ENCODE measurements around the gene PCNX2.

Gene PCNX2

DNA sequence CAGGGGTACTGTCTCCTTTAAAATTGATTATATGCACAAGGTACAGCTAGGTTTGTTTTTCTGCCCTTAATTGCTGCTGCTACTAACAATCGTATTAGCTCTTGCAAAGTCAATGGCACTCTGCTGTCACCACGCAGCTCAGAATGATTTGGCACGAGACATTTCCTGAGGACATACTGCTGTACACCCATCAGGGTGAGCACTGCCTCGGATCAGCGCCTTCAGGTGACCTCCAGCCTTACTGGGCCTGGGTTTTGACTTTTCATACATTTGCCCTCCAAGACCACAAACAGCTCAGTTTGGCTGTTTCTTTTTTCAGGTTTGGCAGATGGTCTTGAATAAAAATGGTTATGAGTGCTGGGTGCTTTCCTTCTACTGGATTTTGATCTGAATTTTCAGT, 234.3 kb downstream of the PCNX2 start:
- no peak for DNase-seq (ENCODE audit: low spot score)

DNA sequence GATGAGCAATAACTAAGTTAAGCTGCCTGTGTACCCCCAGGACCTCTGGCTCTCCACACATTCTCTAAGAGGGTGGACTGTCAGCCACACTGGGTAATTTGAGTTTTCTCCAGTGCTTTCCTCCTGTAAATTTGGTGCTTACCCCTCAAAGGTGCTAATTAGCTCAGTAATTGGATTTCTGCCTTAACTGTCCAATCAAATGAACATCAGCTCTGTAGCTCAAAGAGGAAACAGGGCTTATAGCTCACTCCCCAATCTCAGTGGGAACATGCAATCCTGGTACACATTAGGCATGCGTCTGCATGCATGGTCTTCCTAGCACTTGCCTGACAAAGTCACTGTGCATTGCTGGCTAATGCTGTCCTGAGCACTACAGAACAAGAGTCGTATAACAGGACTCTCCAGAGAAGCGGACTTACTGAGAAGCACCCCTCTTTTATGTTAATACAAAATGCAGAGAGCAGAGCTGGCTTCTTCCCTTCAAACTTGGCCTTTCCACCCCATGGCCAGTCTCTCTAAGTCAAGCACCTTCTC, 235.0 kb downstream of the PCNX2 start:
- DNase-seq (ENCODE audit: low spot score) = no peak

DNA sequence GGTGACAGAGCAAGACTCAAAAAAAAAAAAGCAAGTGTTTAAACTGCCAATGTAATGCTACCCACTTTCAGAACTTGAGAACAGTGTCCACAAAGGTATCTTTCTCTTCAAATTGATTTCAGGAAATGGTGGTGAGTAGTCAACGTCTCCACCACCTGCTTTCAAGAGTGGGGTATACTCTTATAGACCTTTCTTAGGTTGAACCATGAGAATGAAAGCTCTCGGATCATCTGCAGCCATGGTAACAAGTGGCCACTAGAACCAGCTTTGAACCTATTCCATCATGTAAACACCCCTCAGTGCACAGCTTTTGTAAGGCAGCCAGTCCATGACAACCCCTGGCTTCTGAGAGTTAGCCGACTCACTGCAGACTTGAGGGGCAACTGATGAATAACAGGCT, 237.7 kb downstream of the PCNX2 start:
- no peak for DNase-seq (ENCODE audit: low spot score)

DNA sequence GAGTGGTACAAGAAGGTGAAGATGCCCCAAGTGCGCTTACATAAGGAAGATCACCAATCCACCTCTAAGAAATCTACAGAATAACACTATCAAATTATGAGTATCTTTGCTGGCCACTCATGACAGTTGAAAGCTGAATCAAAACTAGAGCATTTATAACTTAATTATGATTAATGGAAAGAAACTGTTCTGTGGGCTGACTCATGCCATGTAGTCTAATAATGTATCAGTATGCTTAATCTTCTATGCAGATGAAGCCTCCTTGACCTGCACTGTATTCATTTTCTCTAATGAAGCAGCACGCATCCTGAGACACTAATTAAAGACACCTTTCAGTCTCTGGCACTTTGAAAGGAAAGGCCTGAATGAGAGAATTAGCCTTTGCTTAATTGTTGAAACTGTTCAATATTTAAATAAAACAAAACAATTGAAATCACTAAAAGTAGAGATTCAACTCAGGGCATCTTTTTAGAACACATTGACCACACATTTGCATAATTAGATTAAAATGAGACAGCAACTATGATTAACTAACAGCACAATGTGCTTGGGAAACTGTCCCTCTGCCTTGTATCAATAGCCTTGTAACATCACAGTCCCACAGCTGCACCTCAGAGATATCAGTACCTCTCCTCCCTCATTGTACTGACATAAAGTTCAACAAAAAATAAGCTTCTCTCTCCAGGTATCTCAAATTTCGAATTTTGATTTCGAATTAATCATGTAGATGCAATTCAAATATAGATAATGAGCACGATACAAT, 239.5 kb downstream of the PCNX2 start:
- no peak for DNase-seq (ENCODE audit: low spot score)

DNA sequence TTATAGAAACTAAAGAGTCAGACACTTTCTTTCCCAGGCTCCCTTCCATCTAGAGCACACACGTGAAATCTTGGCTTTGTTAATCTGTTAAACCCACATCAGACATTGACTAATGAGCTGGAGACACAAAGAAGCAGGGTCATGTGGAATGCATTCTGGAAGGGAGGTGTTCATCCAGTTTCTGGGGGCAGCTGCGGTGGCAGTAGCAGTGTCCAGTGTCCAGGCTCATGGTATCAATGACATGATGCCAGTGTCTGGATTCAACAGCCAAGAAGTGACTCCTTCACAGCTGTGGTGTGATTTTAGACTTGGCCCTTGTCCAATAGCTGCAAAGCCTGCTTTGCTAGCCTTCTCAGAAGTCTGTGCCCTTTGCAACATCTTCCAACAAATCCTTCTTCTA, 249.9 kb downstream of the PCNX2 start:
- no peak for DNase-seq (ENCODE audit: low spot score)

DNA sequence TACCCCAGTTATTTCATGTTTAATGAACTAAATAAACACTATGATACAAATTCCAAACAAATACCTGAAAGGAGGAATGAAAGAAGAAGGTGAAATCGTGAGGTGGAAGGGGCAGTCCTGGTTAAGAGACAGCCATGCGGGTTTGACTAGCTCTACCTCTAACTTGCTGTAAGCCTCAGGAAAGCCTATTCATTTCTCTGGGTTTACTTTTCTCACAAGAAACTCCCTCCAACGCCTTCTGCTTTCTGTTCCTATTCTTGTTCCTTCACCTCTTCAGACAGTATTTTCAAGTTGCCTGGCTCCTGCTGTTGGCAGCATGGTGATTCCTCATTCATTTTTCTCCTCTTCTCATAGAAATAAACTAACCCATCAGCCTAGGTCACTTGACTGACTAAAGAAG, 252.7 kb downstream of the PCNX2 start:
- no peak for DNase-seq (ENCODE audit: low spot score)

DNA sequence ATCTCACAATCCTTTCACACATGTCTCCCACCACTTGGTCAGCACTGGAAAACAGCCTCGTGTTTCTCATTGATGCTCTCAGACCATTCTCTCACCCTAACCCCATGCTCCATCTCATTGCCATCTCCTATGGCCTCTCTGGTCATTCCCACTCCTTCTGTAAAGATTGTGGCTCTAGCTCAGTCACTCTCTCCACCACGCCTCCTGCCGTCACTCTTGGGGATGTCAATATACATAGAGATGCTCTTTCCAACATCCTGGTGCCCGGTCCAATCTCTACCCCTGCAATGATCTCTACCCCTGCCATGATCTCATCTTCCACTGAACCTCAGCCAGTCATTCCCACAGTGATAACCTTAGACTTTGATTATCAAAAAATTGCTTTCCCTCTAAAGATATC, 255.0 kb downstream of the PCNX2 start:
- no peak for DNase-seq (ENCODE audit: low spot score)

DNA sequence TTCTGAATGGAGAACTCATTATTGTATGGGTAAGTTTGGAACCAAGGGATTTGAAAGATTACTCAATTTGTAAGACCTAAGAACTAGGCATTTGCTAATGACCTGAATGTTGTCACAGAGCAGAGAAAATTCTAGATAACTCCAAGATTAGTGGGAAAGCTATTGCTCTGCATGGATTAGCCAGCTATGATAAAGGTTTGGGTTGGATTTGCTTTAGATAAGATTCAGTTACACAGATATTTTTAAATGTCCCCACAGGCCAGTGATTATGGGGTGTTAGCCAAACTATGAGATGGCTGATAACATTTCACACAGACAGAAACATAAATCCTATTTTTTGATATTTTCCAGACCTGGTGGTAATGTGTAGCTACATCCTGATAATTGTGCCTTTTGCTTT, 256.9 kb downstream of the PCNX2 start:
- DNase-seq (ENCODE audit: low spot score) = no peak

DNA sequence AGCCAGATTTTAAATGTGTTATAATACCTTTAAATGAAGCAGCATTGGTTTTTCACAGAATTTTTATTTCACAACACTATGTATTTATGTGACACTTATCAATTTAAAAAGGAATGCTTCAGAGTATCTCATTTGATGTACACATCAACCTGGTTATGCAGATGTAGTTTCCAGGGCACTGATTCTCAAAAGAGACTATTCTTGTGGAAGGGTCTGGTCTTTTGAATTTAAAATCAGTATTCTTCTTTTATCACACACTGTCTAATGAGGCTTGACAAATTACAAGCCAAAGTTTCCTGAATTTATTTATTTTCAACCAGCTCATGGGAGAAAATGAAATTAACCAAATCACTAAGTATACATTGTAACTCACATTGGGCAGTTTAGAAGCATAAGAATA, 257.7 kb downstream of the PCNX2 start:
- DNase-seq (ENCODE audit: low spot score) = no peak

DNA sequence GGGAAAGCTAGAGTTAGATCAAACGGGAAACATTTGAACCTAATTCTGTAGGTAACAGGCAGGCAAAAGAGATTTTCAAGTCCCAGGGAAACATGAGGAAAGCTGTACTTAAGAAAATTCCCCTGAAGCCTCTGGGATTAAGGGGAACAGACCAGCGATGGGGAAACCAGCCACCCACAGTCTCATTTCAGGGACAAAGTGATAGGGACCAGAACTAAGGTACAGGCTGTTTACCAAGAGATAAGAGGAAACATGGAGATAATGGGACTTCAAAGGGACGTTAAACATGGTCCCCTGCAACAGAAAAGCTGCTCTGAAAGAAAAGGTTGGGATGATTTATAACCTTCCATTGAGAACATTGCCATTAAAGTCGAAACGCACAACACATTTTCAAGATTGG, 260.7 kb downstream of the PCNX2 start:
- no peak for DNase-seq (ENCODE audit: low spot score)

DNA sequence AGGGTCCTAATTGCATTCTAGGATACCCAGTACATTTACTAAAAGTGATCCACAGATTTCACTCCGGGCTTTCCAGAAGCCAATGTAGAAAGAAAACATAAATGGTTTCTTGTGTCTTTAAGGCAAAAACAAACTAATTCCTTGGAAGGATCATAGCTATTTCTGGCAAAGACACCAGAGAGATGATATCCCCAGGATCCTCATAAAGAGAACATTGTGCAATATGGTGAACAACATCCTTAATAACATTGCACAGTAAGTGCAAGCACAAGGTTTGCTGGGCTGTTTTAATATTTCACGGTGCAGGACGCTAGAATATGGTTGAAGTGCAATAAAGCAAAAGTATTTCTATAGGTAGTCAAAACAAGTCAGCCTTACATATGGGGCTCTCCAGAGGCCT, 262.2 kb downstream of the PCNX2 start:
- DNase-seq (ENCODE audit: low spot score) = no peak

DNA sequence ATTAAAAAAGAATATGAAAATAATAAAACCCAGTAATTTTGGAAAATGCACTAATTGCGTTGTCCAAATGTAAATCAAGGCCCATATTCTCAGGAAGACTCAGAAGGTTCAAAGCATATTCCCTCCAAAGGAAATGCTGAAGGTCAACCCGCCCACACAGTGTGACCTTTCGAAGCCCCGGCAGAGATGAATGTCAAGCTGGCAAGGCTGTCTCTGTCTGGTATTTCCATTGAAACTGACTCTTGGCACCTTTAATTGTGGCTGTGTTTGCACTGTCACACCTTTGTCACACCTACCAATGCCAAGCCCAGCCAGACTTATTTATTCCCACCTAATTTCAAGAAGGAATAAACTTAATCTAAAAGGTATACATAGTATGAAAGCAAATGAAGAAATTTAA, 262.6 kb downstream of the PCNX2 start:
- no peak for DNase-seq (ENCODE audit: low spot score)

DNA sequence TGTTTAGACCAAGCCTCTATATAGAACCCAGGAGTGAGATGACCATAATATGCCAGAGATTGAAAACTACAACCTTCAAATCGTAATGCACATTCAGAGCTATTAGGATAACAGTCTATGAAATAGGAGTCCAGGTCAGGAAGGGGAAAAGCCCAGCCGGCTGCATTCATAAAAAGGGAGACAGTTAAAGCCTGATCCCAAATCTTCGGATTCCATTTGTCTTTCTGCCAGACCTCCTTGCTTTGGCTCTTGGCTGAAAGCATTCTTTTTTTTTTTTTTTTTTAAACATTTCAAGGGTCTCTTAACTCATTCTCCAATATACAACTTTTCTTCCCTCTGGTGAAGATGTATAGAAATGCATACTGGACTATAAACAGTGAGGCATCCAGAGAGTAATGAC, 264.0 kb downstream of the PCNX2 start:
- no peak for DNase-seq (ENCODE audit: low spot score)

DNA sequence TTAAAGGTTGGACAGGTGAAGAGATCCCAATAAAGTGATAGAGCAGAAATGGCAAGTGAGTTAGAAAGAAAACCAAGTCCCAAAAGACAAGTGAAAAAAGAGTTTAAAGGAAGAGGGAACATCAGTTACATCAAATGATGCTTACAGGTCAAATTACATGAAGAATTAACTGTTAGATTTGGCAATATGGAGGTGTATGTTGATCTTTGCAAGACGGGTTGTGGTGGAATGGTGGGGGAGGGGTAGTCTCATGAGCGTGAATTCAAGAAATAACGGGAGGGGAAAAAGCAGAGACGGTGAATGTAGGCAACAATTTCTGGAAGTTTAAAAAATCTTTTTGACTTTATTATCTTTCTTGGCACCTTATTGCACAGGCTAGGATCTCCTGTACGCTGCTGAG, 268.5 kb downstream of the PCNX2 start:
- no peak for DNase-seq (ENCODE audit: low spot score)

DNA sequence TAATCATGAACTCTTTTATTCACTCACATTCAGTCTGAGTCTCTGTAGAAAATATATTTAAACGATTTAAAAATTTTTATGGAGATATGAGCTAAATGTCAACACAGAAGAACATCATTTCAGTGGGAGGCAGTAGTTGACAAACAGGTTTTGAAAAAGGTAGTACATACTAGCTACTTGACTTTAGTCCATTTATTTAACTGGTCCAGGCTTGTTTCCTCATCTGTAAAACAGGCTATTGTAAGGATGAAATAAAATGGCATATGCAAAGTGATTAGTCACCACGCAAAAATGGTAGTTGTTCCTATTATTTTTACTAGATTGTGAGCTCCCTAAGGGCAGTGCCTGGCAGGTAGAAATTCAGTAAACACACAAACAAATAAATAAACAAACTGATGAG, 270.0 kb downstream of the PCNX2 start:
- DNase-seq (ENCODE audit: low spot score) = no peak

DNA sequence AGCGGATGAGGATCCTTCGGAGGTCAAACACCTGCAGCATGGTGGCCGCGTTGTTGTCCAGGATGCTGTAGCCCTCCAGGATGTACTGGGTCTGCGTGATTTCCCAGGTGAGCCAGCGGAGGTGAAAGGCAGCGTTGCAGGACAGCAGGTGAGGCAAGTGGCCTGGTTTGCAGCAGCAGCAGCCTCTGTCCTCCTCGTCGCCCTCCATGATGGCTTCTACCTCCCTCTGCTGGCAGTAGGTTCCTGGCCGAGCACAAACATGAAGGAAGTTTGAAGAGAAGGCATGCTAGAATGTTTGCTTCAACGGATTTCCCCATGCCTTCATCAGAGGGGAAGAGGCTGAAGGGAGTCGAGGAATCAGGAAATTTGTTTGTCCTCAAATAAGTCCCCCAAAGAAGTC, 270.4 kb downstream of the PCNX2 start:
- DNase-seq (ENCODE audit: low spot score) = peak; percentile 81

DNA sequence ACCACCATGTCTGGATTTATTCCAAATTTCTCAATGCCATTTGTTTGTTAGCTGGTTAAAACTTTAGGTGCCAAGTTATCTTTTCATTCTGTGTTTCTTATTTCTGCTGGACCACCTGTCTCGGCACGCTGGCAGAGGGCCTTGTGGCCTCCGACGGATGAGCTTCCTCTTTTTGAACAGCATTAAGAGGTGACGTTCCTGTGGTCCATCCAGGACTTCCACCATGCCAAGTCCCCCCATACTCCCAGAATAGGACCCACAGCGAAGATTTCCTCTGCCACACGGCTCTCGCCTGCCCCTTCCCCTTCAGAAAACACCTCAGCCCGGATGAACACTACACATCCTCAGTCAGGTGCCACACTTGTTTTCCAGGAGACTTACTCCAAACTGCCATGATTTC, 271.3 kb downstream of the PCNX2 start:
- no peak for DNase-seq (ENCODE audit: low spot score)

DNA sequence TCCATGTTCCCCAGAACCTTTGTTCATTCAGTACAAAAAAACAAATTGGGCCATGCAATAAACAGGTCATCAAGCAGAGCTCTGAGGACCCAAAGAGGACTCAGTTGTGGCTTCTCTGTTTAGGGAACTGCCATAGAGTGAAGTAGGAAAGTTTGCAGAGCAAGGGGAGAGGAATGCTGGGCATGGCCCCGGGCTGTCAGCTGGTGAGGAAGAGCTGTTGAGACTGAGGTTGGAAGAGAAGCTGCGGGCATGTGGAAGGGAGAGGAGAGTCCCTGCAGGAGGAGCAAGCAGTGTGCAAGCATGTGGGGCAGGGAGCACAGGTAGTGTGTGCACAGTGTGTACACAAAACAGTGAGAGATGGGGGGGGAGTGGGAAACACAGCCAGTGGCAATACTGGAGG, 273.3 kb downstream of the PCNX2 start:
- no peak for DNase-seq (ENCODE audit: low spot score)

DNA sequence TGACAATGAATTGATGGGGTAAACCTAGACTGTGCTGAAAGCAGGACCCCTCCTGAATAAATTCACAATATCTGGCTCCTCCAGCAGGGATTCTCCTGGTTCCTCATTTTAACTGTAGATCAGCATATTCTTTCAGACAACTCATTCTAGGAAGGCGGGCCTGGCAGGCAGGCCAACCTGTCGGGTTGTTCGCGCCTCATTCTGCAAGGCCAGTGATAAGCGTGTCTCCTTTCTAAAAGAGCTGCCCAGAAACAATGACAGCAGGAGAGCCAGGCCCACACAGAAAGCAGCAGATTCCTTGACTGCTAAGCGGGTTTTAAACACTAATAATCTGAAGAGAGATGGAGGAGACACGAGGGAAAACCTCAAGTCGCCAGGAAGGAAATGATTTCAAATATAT, 275.1 kb downstream of the PCNX2 start:
- DNase-seq (ENCODE audit: low spot score) = no peak

DNA sequence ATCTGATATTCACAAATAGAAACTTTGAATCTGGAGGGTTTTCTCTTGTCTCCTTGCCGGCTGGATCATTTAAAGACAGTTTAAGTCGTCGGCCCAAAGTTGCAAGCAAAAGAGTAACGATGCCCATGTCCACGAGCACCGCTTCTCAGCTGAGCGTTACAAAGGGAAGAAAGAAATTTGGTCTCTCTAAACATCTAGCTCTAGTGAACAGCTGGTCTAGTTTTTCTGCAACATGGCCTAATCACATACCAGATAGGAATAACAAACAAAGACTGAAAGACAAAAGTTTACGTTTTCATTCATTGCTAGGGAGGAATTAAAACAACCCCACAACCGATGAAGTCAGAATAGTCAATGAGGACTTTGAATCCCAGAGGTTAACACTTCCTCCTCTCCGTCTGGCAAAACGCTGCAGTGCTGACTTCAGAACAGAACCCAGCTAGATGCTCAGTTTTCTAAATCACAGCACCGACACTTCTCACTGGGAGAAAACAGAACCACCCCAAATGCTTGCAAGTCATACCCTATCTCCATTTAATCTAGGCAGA, 275.7 kb downstream of the PCNX2 start:
- DNase-seq (ENCODE audit: low spot score) = no peak

DNA sequence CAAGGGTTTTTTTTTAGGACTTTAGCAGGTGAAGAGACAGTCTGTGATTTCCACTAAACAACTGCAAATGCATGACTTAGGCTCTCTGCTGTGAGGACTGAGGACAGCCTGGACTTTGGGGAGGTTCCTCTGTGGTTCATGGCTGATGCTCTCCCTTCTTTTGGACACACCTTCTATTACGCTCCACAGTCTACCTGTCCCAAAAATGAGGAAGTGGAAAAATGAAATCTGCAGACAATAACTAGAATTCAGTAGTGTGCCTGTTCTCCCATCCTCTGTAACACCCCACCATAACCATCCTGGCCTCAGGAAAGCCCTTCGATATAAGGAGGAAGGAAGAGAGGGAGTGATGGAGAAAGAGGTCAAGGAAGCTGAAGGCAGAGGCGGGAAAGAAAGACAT, 276.4 kb downstream of the PCNX2 start:
- DNase-seq (ENCODE audit: low spot score) = no peak

DNA sequence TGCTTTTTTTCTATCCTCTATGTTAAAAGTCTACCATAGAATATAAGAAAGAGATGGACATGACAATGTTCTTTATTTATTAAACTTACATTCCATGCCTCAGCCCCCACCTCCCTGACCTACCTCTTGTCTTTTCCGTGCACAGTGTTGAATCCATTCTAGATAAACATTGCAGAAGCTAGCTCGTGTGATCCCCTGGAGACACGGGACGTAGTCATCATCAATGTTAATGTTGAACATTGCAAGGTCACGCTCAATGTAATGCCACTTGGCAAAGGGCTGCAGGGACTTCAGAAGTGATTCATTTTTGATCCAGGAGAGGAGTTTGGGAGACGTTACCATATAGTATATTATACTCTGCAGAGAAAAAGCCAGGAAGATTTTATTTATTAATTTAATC, 278.7 kb downstream of the PCNX2 start:
- no peak for DNase-seq (ENCODE audit: low spot score)

DNA sequence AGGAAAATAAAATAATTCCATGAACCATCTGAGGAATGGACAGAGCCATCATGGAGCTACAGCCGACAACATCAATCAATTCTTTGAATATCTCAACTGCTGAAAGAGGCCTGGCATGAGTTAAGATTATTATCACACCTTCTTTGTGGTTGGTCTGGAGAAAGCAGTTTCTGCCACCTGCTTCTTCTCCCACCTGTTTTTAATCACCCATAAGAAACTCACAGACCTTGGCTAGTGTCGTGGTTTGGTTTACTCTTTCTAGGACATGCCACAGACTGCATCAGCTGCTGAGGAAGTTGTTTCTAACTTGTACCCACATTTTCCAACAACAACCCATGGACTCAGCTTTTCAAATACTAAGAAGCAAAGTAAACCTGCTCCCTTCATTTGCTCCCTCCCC, 279.6 kb downstream of the PCNX2 start:
- DNase-seq (ENCODE audit: low spot score) = no peak

DNA sequence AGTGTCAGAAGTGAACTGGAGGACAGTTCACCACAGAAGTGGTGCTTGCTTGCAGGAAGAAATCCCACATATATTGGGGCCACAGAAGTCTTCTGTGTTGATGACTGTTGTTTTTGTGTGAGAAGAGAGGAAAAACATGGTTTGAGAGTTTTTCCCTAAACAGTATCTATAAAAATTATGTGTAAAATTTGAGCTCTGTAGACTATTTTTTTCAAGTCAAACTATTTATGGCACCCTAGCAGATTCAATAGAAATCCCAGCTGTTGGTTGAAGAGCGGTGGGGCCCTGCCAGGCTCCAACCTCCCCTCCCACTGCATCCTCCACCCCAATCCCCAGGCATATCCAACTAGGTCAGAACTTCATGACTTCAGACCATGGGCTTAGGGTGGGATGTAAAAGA, 283.5 kb downstream of the PCNX2 start:
- DNase-seq (ENCODE audit: low spot score) = no peak

Data from iPS-NIHi11 (cell line).